Trophoblast cell (in vitro differentiated cells and primary cell): ENCODE results near the gene NR2F1.

ENCODE experiments used
- DNase-seq, 2 donors: peaks; one replicate each; pipeline ENCODE4 v3.0.0-alpha.2; 2016
- H2AFZ ChIP-seq: 2 replicates; pipeline ENCODE4 v1.6.1; 2013; ENCODE audit warnings: low read length, moderate library complexity, mild to moderate bottlenecking; ENCODE audit not compliant: insufficient read depth, poor library complexity
- H2AK5ac ChIP-seq: 2 replicates; pipeline ENCODE4 v1.6.1; 2013; ENCODE audit warnings: mild to moderate bottlenecking, low read length
- H2BK120ac ChIP-seq: 2 replicates; pipeline ENCODE4 v1.6.1; 2013; ENCODE audit warnings: low read length, mild to moderate bottlenecking, moderate library complexity; ENCODE audit not compliant: insufficient read depth, poor library complexity
- H2BK12ac ChIP-seq: 2 replicates; pipeline ENCODE4 v1.6.1; 2013; ENCODE audit warnings: mild to moderate bottlenecking, low read length, moderate library complexity
- H2BK5ac ChIP-seq: 2 replicates; pipeline ENCODE4 v1.6.1; 2013; ENCODE audit warnings: low read length, low read depth, moderate library complexity, mild to moderate bottlenecking; ENCODE audit not compliant: poor library complexity
- H3K14ac ChIP-seq: 2 replicates; pipeline ENCODE4 v1.6.1; 2013; ENCODE audit warnings: mild to moderate bottlenecking, low read length
- H3K18ac ChIP-seq: 2 replicates; pipeline ENCODE4 v1.6.1; 2013; ENCODE audit warnings: mild to moderate bottlenecking, low read length
- H3K23ac ChIP-seq: 2 replicates; pipeline ENCODE4 v1.6.1; 2013; ENCODE audit warnings: low read length
- H3K27ac ChIP-seq: 2 replicates; pipeline ENCODE4 v1.5.1; 2013; ENCODE audit warnings: low read depth, mild to moderate bottlenecking, inconsistent platforms, low read length, moderate library complexity
- H3K27me3 ChIP-seq: 2 replicates; pipeline ENCODE4 v1.6.1; 2013; ENCODE audit warnings: inconsistent platforms, mild to moderate bottlenecking, low read length, moderate library complexity; ENCODE audit not compliant: insufficient read depth
- H3K36me3 ChIP-seq, 2 experiments: 1 replicate in 1 of 2; 2 replicates in 1 of 2; pipeline ENCODE4 v1.6.1; 2013; ENCODE audit warnings: low read length in 2 of 2, mild to moderate bottlenecking in 2 of 2, moderate library complexity in 1 of 2; ENCODE audit not compliant: insufficient read depth in 2 of 2, control insufficient read depth in 1 of 2
- H3K4ac ChIP-seq: 2 replicates; pipeline ENCODE4 v1.6.1; 2013; ENCODE audit warnings: low read depth, mild to moderate bottlenecking, low read length, moderate library complexity
- H3K4me1 ChIP-seq, 2 experiments: 1 replicate in 1 of 2; 2 replicates in 1 of 2; pipeline ENCODE4 v1.6.1; 2013; ENCODE audit warnings: low read length in 2 of 2, mild to moderate bottlenecking in 2 of 2, moderate library complexity in 1 of 2; ENCODE audit not compliant: insufficient read depth in 2 of 2, control insufficient read depth in 1 of 2
- H3K4me2 ChIP-seq: 2 replicates; pipeline ENCODE4 v1.6.1; 2013; ENCODE audit warnings: inconsistent platforms, mild to moderate bottlenecking, low read length, moderate library complexity
- H3K4me3 ChIP-seq: 2 replicates; pipeline ENCODE4 v1.5.1; 2013; ENCODE audit warnings: mild to moderate bottlenecking, low read depth, low read length, inconsistent platforms
- H3K79me1 ChIP-seq: one replicate; pipeline ENCODE4 v1.6.1; 2013; ENCODE audit warnings: low read length
- H3K79me2 ChIP-seq: 2 replicates; pipeline ENCODE4 v1.6.1; 2013; ENCODE audit warnings: low read length, mild to moderate bottlenecking; ENCODE audit not compliant: control insufficient read depth, insufficient read depth, poor library complexity
- H3K9ac ChIP-seq: 2 replicates; pipeline ENCODE4 v1.6.1; 2013; ENCODE audit warnings: mild to moderate bottlenecking, low read length
- H3K9me3 ChIP-seq: 2 replicates; pipeline ENCODE4 v1.6.1; 2013; ENCODE audit warnings: low read depth, mild to moderate bottlenecking, control low read depth, inconsistent platforms, low read length; ENCODE audit not compliant: insufficient read depth
- H4K12ac ChIP-seq: 2 replicates; pipeline ENCODE4 v1.6.1; 2013; ENCODE audit warnings: low read depth, mild to moderate bottlenecking, low read length, moderate library complexity
- H4K8ac ChIP-seq: 2 replicates; pipeline ENCODE4 v1.6.1; 2013; ENCODE audit warnings: low read depth, mild to moderate bottlenecking, low read length, moderate library complexity
- H4K91ac ChIP-seq: one replicate; pipeline ENCODE4 v1.6.1; 2013; ENCODE audit warnings: low read depth, mild to moderate bottlenecking, low read length, moderate library complexity
- WGBS: extraction: QIAGEN DNeasy Blood & Tissue Kit; methylation state at CpG from one replicate; pipeline ENCODE4 v1.1.7; 2013; ENCODE audit warnings: missing lambda C conversion rate; ENCODE audit not compliant: insufficient read length, insufficient coverage; ENCODE audit errors: extremely low coverage; 5-methylcytosine and 5-hydroxymethylcytosine counted together

Gene NR2F1

DNA sequence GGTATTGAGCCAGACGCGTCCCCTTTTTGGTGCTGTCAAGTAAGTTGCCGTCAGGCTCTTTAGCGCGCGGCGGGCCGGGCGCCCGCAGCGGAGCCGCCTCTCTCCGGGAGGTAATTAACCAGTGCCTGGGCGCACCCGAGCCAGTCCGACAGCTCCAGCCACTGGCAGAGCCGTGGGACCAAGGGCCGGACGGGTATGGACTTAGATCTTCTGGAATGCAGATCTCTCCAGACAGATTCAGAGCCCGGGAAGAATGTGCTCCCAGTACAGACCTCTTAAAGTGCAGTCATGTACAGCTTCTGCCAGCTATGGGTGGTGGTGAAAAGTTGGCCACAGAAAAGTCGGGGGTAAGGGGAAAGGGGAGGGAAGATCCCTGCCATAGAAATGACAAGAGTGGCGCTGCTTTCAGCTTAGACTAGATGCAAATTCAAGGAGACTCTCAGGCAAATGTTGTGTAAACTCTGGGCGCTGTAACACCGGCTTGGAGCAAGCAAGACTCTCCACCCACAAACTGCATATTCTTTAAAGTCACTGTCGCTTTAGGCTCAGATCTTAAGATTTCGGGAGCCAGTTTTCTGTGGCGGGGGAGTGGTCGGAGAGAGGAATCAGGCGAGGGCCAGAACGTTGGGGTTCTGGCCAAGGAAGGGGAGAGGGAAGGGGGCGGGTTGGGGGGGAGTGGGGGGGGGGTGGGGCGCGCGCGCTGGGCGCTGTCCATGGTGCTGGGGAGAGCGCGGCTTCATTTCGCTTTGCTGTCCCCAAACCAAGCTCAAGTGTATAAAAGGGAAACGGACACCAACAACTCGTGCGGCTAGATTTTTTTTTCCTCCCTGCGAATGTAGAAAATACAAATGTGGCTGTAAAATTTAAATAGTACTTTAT, 29.2 kb downstream of the NR2F1 start:
- Histone ChIP-seq H2AK5ac (no peak overlapping the region), H2BK120ac (no peak overlapping the region), H3K4me2 (peak overlapping the region; percentile 46), H3K79me2 (no peaks in the 10 kb centered on the region), H3K9ac (no peak overlapping the region), H2BK12ac (no peak overlapping the region), H4K12ac (no peak overlapping the region), H2BK5ac (no peak overlapping the region), H3K14ac (no peak overlapping the region), H2AFZ (no peak overlapping the region), H3K79me1 (no peaks in the 10 kb centered on the region), H3K18ac (no peak overlapping the region), H3K9me3 (no peaks in the 10 kb centered on the region), H3K23ac (no peak overlapping the region), H4K91ac (no peak overlapping the region), H3K27ac (no peak overlapping the region), H3K27me3 (peaks cover 28% of the 10 kb centered on the region), H4K8ac (no peak overlapping the region), H3K4ac (no peak overlapping the region), H3K4me1 (peaks cover 0 to 6% of the 10 kb centered on the region in 2 experiments), H3K4me3 (no peak overlapping the region), H3K36me3 (no peaks in the 10 kb centered on the region)
- peak; percentile 96 for DNase-seq
- WGBS, result no CpG with 5 or more reads among the region's 43 CpGs

DNA sequence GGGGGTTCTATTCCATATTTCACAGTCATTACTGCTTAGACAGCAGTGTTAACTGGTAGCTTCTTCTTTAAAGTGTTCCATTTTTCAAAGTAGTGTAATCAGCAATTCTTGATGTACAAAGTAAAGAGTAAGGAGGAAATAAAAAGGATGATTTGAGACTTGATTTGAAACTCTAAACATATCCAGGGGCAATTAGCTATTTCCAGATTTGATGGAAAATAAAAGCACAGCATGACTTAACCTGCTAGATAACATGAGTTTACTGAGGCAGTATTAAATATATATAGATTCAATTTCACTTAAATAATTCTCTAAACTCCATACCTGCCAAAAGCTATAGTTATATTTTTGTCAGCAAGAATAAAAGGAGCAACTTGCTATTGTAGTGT, 29.8 kb downstream of the NR2F1 start:
- H3K9me3 ChIP-seq, result no peaks in the 10 kb centered on the region
- H3K36me3 ChIP-seq, result no peaks in the 10 kb centered on the region
- H4K8ac ChIP-seq, result no peak overlapping the region
- no peak overlapping the region for H2AFZ ChIP-seq
- H3K18ac ChIP-seq, result no peak overlapping the region
- no peak overlapping the region for H4K91ac ChIP-seq
- no peak overlapping the region for H3K4ac ChIP-seq
- H2BK12ac ChIP-seq, result no peak overlapping the region
- H3K27me3 ChIP-seq, result peaks cover 25% of the 10 kb centered on the region
- H3K9ac ChIP-seq, result no peak overlapping the region
- no peak overlapping the region for H3K4me3 ChIP-seq
- no peak for DNase-seq
- no peak overlapping the region for H2AK5ac ChIP-seq
- H2BK120ac ChIP-seq, result no peak overlapping the region
- H3K27ac ChIP-seq, result no peak overlapping the region
- no peak overlapping the region for H4K12ac ChIP-seq
- H3K4me1 ChIP-seq, result peaks cover 0 to 6% of the 10 kb centered on the region in 2 experiments
- H3K79me2 ChIP-seq, result no peaks in the 10 kb centered on the region
- no peaks in the 10 kb centered on the region for H3K79me1 ChIP-seq
- H2BK5ac ChIP-seq, result no peak overlapping the region
- no peak overlapping the region for H3K23ac ChIP-seq
- no peak overlapping the region for H3K4me2 ChIP-seq
- H3K14ac ChIP-seq, result no peak overlapping the region

DNA sequence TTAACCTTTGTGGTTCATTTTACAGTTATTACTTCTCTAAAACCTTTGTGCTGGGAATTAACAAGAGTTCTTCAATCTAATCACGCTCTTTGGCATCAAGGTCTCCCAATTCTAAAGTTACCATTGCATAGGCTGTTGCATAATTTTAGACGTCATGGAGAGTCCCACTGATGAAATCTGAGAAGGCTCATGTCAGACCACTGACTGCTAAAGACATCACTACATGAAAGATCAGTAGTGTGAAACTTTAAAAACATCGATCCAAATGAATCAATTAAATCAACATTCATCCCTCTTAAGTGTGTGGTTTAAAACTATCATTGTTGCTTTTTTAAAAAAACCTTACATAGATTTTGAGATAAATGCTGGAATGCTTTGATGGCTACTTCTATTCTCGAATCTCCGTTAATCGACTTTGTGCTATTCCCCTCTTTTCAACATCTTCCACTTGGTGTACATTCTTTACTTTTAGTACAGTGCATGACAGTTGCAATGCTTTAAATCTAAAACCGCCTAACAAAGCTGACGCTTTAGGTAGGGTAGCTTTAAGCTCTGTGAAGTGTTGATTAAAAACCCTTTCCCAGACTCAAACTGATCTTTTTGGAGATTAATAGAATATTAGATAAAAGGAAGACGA, 33.6 kb downstream of the NR2F1 start:
- H4K12ac ChIP-seq, result no peak overlapping the region
- H3K36me3 ChIP-seq, result no peaks in the 10 kb centered on the region
- H3K79me2 ChIP-seq, result no peaks in the 10 kb centered on the region
- H3K79me1 ChIP-seq, result peaks cover 2% of the 10 kb centered on the region
- WGBS, result no CpG with 5 or more reads among the region's 9 CpGs
- no peak overlapping the region for H4K91ac ChIP-seq
- H2BK5ac ChIP-seq, result no peak overlapping the region
- no peak overlapping the region for H2AK5ac ChIP-seq
- DNase-seq, result no peak
- H2BK12ac ChIP-seq, result no peak overlapping the region
- H2AFZ ChIP-seq, result no peak overlapping the region
- H3K4me2 ChIP-seq, result no peak overlapping the region
- H3K4me1 ChIP-seq, result peaks cover 0 to 9% of the 10 kb centered on the region in 2 experiments
- H3K9ac ChIP-seq, result no peak overlapping the region
- H3K4me3 ChIP-seq, result no peak overlapping the region
- no peak overlapping the region for H3K27ac ChIP-seq
- no peak overlapping the region for H3K18ac ChIP-seq
- no peak overlapping the region for H3K4ac ChIP-seq
- no peak overlapping the region for H3K14ac ChIP-seq
- no peaks in the 10 kb centered on the region for H3K9me3 ChIP-seq
- H2BK120ac ChIP-seq, result no peak overlapping the region
- H3K23ac ChIP-seq, result no peak overlapping the region
- H4K8ac ChIP-seq, result no peak overlapping the region
- peaks cover 12% of the 10 kb centered on the region for H3K27me3 ChIP-seq

DNA sequence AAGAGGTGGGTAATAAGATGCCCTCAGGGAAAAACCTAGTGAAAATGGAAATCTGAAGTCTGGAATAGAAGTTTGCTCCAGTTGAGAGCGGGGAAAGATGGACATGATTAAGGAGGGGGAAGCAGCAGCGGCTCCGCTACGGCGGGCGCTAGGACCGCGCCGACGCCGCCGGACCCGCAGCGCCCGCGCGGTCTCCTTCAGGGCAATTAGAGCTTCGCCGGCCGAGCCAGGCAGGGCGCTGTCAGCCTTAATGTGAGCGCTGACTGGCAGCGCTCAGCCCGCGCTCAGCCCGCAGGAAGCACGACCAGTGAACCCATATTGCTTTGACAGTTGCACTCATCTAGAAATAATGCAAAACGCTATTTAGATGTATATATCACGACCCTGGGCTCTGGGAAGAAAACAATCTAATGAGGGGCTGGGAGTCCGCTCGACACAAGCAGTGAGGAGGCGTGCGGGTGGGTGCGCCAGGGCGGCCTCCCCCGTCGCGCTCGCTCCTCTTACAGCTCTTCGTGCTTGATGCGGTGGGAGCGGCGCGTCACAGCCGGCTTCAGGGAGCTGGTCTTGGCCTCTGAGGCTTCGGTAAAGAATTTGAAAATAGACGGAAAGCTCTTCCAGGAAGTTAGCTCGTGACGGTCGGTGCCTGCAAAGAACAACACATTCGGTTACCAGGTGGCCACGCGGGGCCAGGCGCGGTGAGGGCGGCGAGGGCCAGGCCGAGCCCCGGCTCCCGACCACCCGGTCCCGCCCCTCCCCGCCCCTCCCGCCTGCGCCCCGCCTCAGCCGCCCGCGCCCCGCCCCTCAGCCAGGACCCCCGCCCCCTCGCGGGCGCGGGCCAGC, 37.7 kb downstream of the NR2F1 start:
- Histone ChIP-seq H4K12ac (no peak overlapping the region), H2BK5ac (no peak overlapping the region), H4K8ac (no peak overlapping the region), H3K23ac (no peak overlapping the region), H2AFZ (peak overlapping the region; percentile 86), H3K36me3 (no peaks in the 10 kb centered on the region), H4K91ac (no peak overlapping the region), H3K18ac (peak overlapping the region; percentile 17), H2AK5ac (no peak overlapping the region), H3K79me2 (no peaks in the 10 kb centered on the region), H3K9ac (no peak overlapping the region), H3K4me3 (peak overlapping the region; percentile 78), H3K27ac (no peak overlapping the region), H3K4ac (no peak overlapping the region), H2BK120ac (no peak overlapping the region), H3K9me3 (no peaks in the 10 kb centered on the region), H2BK12ac (no peak overlapping the region), H3K27me3 (peaks cover 7% of the 10 kb centered on the region), H3K4me2 (peak overlapping the region; percentile 95), H3K14ac (no peak overlapping the region), H3K4me1 (peaks cover 0 to 3% of the 10 kb centered on the region in 2 experiments), H3K79me1 (peaks cover 2% of the 10 kb centered on the region)
- DNase-seq, result peak; percentile 93
- WGBS, result no CpG with 5 or more reads among the region's 75 CpGs
